C4-2B (cell line): ENCODE data around the gene CERS5.

Experiments used
- ZFX ChIP-seq: fragments of 450-650 bp; IDR thresholded peaks from 2 replicates; pipeline ENCODE4 v1.6.1; 2017
- TF ChIP-seq, protein P1 (sequence below): fragments of 450-650 bp; conservative IDR thresholded peaks from 2 replicates; pipeline ENCODE4 v1.5.1; 2017; ENCODE audit warnings: mild to moderate bottlenecking

DNA sequence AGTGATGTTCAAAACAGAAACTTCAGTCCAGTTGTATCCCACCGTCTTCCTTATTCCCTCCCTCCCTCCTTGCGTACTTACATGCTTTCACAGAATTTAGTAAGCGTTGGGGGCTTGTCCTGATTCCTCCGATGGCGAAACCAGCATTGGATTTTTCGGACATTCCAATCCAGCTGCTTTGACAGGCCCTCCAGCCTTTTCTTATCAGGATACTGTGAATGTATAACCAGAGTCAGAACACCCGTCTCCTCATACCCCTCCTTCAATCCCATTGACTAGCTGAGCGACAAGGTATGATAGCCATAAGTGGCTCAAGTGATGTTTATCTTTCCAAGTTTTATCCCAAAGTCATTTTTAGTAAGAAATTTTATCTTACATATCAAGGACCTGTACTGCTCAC, 24.2 kb downstream of the CERS5 start:
- TF ChIP-seq, protein P1, sequence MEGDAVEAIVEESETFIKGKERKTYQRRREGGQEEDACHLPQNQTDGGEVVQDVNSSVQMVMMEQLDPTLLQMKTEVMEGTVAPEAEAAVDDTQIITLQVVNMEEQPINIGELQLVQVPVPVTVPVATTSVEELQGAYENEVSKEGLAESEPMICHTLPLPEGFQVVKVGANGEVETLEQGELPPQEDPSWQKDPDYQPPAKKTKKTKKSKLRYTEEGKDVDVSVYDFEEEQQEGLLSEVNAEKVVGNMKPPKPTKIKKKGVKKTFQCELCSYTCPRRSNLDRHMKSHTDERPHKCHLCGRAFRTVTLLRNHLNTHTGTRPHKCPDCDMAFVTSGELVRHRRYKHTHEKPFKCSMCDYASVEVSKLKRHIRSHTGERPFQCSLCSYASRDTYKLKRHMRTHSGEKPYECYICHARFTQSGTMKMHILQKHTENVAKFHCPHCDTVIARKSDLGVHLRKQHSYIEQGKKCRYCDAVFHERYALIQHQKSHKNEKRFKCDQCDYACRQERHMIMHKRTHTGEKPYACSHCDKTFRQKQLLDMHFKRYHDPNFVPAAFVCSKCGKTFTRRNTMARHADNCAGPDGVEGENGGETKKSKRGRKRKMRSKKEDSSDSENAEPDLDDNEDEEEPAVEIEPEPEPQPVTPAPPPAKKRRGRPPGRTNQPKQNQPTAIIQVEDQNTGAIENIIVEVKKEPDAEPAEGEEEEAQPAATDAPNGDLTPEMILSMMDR, result no peak
- TF ChIP-seq ZFX, result no peak; the same call in 1 of the 2 replicates
